ENCODE measurements around the gene SEC23A.

- no peak for TF ChIP-seq EZH2phosphoT487 (IDR thresholded peaks at IDR 0.05)
- TF ChIP-seq CTCF (IDR thresholded peaks at IDR 0.05), result no peak
These were observed 19.5 kb upstream of the SEC23A start for GRCh38 chr14:39122330-39123138.
